Stimulated activated CD4-positive, alpha-beta T cell treated with anti-CD3 and anti-CD28 coated beads, TNF-alpha, amount 100 ng/mL, for 48 hours (primary cell): ENCODE results near the gene FEV.
"Not testable (repeated sequence)": the region's sequence is repeated elsewhere in the genome, so short reads cannot be mapped to it uniquely, and the experiment has no call there.

Source experiments
- DNase-seq, 3 donors: peaks; one replicate each; pipeline ENCODE4 v3.0.0-alpha.2; 2020; ENCODE audit warnings: low read depth in 3 of 3

The FEV gene

GRCh38 chr2:218944759-218945404, 40.1 kb downstream of the FEV start:
- DNase-seq: no peak

GRCh38 chr2:218931751-218932150, 53.2 kb downstream of the FEV start:
- not testable (repeated sequence) for DNase-seq
